G401 (cell line): Measurements from ENCODE around the gene TP53BP1. TPM values are rescaled to one million over a fixed set of nuclear protein-coding genes. Genes with fewer than 3 reads are reported as not detected.
A peak's percentile ranks its signal among the peaks of the same experiment; 100 is the strongest.

Experiments used
- DNase-seq: peaks from one replicate; pipeline ENCODE4 v3.0.0-alpha.2; 2015; ENCODE audit warnings: low spot score
- in situ Hi-C: cut with HindIII; loops from 2 replicates; pipeline ENCODE4 v1.10.0; 2016; ENCODE audit warnings: low sequenced_read_pairs, mixed read lengths
- total RNA-seq: library from RNA; depleted of rRNA; stranded (reverse); fragments of >200 nt; shearing (Covaris generic); gene quantifications from 2 replicates; pipeline ENCODE4 v1.2.3, GENCODE V29; 2014; rRNA removed

Gene TP53BP1
- total RNA-seq, 1 experiment from 2014 or later = 79.1 TPM

DNA sequence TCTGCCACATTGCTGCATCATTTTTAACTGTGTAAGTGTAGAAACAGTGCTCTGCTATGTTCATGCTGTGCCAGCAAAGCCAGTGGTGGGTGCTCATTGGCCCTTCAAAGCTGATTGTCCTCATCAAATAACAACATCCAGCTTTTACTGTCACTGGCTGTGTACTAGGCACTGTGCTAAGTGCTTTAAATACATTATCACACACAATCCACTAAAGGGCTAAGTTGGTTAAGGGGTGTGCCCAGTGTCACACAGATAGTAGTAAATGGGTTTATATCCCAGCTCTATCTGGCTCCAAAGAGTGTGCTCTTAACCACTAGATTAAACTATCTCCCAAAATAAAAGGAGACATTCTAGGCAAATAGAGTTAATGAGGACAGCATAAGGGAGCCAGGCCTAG lies 114.4 kb downstream of the TP53BP1 start:
- in situ Hi-C loops = no loop called here
- DNase-seq = no peak

DNA sequence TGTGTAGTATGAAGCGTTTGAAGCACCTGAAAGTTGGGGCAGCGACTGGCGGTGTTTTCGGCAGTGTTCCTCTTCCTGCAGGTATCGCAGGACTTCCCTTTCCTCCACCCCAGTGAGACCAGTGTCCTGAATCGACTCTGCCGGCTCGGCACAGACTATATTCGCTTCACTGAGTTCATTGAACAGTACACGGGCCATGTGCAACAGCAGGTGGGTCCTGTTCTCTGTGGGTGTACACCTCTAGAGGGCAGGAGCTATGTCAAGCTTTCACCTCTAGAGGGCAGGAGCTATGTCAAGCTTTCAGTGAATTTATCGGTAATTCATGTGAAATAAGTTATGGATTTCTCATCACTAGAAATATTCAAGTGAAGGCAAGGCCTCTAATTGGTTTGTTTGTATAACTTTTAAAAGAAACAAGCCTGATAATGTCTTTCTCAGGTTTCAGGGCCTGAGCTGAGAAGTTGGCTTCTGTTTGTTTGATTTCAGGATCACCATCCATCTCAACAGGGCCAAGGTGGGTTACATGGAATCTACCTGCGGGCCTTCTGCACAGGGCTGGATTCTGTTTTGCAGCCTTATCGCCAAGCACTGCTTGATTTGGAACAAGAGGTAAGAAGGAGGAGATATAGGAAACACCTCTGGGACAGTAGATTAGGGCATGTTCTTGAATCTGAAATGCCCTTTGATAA lies 116.8 kb downstream of the TP53BP1 start:
- in situ Hi-C loops = no loop called here
- peak; percentile 39 for DNase-seq

DNA sequence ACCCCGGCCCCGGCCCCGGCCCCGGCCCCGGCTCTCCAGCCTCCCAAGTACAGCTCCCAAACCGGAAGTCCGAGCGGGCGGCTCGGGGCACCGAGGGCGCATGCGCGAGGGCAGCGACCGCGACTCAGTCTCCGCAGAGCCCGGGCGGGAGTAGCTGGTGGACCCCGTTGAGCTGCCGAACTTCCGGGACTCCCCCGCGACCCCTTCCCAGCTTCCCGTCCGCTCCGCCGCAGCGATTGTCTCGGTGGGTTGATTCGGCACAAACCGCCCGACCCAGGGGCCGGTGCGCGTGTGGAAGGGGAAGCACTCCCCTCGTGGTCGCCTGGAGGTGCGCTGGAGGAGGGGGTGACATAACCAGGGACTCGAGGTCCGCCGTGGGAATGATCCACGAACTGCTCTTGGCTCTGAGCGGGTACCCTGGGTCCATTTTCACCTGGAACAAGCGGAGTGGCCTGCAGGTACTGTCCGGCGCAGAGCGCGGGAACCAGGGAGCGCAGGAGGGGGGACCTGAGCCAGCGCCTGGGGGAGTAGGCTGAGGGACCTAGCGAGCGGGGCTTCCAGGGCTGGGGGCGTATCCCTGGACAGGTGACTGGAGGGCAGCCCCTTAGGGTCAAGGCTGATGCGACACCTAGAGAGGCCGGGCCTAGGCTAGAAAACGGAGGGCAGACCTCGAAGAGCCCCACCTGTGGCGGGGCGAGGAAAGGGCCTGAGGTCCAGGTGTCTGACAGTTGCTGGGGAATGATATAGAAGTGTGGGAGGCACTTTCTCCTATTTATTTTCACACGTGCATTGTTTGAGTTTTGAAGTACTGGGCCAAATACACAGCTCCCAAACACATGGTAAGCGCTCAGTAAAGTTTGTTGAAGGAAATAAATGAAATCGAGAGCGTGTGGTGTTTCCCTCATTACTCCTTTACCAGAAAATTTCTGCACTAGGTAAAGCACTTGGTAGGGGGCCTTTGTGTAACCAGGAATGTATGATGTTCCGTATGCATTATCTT lies 121.7 kb downstream of the TP53BP1 start, which contains the start of the genes TUBGCP4 and ZSCAN29:
Gene TUBGCP4 (plus strand): TSS at position 127 of the 1,000 bp plus-strand sequence. CDS start 254 bp downstream, at position 381.
Gene ZSCAN29 (minus strand): TSS at position 69 of the 1,000 bp plus-strand sequence. CDS start 1,130 bp downstream, outside the sequence.
- in situ Hi-C loops = no loop called here
- peak; percentile 78 for DNase-seq

DNA sequence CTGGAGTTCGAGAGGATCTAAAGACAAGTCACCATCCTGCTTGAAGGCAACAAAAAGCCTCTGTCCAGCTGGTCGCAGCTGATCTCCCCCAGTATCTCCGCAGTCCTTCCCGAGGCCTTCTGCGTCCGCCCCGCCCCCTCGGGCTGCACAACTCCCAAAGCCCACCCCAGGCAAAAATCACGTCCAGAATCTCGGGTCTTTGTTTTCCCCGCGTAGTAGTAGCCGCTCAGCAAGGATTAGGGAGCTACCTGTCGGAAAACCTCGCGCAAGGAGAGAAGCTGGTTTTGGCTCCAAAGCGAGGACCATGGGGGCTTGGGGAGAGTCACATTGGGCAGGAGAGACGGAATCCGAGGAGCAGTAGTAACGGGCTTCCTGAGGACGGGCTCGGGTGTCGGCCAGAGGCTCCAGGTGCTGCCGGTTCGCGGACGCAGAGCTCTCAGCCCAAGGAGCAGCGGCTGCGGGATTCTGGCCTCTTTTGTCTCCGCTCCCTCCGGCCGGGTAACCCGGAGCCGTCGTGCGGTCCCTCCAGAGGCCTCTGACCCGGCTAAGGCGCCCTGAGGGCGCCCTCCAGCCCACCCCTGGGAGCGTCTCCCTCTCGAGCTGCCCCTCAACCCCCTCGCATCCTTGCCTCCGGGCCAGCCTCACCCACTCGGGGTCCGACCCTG lies 122.5 kb downstream of the TP53BP1 start:
- in situ Hi-C loops = no loop called here
- DNase-seq = no peak

DNA sequence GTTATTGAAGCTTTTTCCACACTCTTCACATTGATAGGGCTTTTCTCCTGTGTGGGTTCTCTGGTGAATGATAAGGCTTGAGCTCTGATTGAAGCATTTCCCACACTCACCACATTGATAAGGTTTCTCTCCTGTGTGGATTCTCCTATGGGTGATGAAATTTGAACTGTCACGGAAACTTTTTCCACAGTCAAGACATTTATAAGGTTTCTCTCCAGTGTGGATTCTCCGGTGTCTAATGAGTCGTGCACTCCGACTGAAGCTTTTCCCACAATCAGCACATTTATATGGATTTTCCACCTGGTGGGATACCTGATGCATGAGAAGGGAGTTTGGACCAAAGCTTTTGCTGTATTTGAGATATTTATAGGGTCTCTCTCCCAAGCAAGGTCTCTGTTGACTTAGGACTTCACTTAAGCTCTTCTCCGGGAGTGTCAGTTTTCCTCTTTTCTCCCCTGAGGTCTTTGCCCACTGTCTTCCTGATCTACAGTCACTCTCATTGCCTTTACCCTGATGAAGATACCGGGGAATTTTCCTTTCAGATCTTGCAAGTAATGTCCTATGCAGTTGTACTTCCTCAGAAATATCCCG lies 131.5 kb downstream of the TP53BP1 start:
- DNase-seq = no peak
- in situ Hi-C loops = no loop called here

DNA sequence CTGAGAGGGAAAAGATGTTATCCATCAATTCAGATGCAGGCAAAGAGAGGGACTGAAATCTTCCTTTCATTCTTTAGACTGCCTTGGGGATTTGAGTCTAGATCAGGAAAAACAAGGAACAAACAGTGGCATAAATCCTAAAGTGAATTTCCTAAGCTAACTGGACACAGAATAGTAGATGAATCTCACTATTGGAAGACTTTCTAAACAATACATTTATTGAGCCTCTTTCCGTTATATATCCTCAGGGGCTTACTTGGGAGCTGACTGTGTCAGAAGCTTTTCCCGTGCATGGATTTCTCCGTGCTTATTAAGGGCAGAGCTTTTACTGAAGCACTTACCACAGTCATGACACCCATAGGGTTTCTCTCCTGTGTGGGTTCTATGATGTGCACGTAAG lies 132.1 kb downstream of the TP53BP1 start:
- in situ Hi-C loops = no loop called here
- DNase-seq = no peak

Other genes starting within 250 kb of the TP53BP1 start
- not detected in 2 replicates for gene TGM5, start 226.2 kb downstream of the TP53BP1 start, total RNA-seq
- gene TGM7, start 190.9 kb downstream of the TP53BP1 start, total RNA-seq = not detected in 2 replicates
- gene LCMT2, start 162.6 kb downstream of the TP53BP1 start, total RNA-seq = not detected in 2 replicates
- gene ZSCAN29, start 122.1 kb downstream of the TP53BP1 start, total RNA-seq = 19.0 and 35.6 TPM in 2 replicates
- 19.2 and 24.0 TPM in 2 replicates for gene TUBGCP4, start 122.1 kb downstream of the TP53BP1 start, total RNA-seq
- gene MAP1A, start 24.5 kb upstream of the TP53BP1 start, total RNA-seq = 10.0 and 16.4 TPM in 2 replicates
- 11.3 and 50.3 TPM in 2 replicates for gene PPIP5K1, start 97.1 kb upstream of the TP53BP1 start, total RNA-seq
- gene CKMT1B, start 100.9 kb upstream of the TP53BP1 start, total RNA-seq = 12.7 and 30.9 TPM in 2 replicates
- gene STRC, start 125.6 kb upstream of the TP53BP1 start, total RNA-seq = not detected in 2 replicates
- gene CATSPER2, start 155.7 kb upstream of the TP53BP1 start, total RNA-seq = 0.43 TPM in 1 of 2 replicates, not detected in the other
- 3.8 and 14.2 TPM in 2 replicates for gene CKMT1A, start 200.7 kb upstream of the TP53BP1 start, total RNA-seq